Neuron (in vitro differentiated cells): ENCODE data around the gene ASPSCR1.

ENCODE experiments used
- H2AFZ ChIP-seq: one replicate; pipeline ENCODE4 v1.6.1; 2013; ENCODE audit warnings: low read depth, mild to moderate bottlenecking, inconsistent platforms, low read length, moderate library complexity
- H3K27me3 ChIP-seq: one replicate; pipeline ENCODE4 v1.6.1; 2013; ENCODE audit warnings: low read length; ENCODE audit not compliant: insufficient read depth
- H3K36me3 ChIP-seq: one replicate; pipeline ENCODE4 v1.6.1; 2013; ENCODE audit warnings: low read length; ENCODE audit not compliant: insufficient read depth
- H3K4me1 ChIP-seq: one replicate; pipeline ENCODE4 v1.6.1; 2013; ENCODE audit warnings: low read length; ENCODE audit not compliant: insufficient read depth
- H3K4me3 ChIP-seq: 2 replicates; pipeline ENCODE4 v1.5.1; 2013; ENCODE audit warnings: mild to moderate bottlenecking, low read length, moderate library complexity
- H3K9me3 ChIP-seq: one replicate; pipeline ENCODE4 v1.6.1; 2013; ENCODE audit warnings: low read length

Gene ASPSCR1

GRCh38 chr17:82016061-82016874, 38.8 kb downstream of the ASPSCR1 start:
- no peaks in the 10 kb centered on the region for H3K27me3 ChIP-seq

GRCh38 chr17:82016875-82017459, 39.5 kb downstream of the ASPSCR1 start:
- Histone ChIP-seq H3K27me3 (no peaks in the 10 kb centered on the region), H3K36me3 (peaks cover 4% of the 10 kb centered on the region), H3K4me1 (peaks cover 25% of the 10 kb centered on the region), H3K9me3 (no peaks in the 10 kb centered on the region), H3K4me3 (no peak overlapping the region), H2AFZ (no peak overlapping the region)

More at GRCh38 chr17:82016061-82016874, 38.8 kb downstream of the ASPSCR1 start:
- no peak overlapping the region for H2AFZ ChIP-seq
- peaks cover 18% of the 10 kb centered on the region for H3K4me1 ChIP-seq
- H3K4me3 ChIP-seq: no peak overlapping the region
- H3K36me3 ChIP-seq: peaks cover 9% of the 10 kb centered on the region
- no peaks in the 10 kb centered on the region for H3K9me3 ChIP-seq

- Histone ChIP-seq H3K27me3 (no peaks in the 10 kb centered on the region), H3K4me3 (no peak overlapping the region), H3K36me3 (peaks cover 4% of the 10 kb centered on the region), H3K4me1 (peaks cover 23% of the 10 kb centered on the region), H2AFZ (no peak overlapping the region), H3K9me3 (no peaks in the 10 kb centered on the region)
Measured at GRCh38 chr17:82017612-82018151, 40.3 kb downstream of the ASPSCR1 start.

- Histone ChIP-seq H3K36me3 (peaks cover 4% of the 10 kb centered on the region), H3K4me1 (peaks cover 18% of the 10 kb centered on the region), H3K27me3 (no peaks in the 10 kb centered on the region), H3K9me3 (no peaks in the 10 kb centered on the region), H3K4me3 (no peak overlapping the region), H2AFZ (no peak overlapping the region)
Measured at GRCh38 chr17:82018152-82018988, 40.9 kb downstream of the ASPSCR1 start.

- H2AFZ ChIP-seq: no peak overlapping the region
- no peaks in the 10 kb centered on the region for H3K27me3 ChIP-seq
- no peaks in the 10 kb centered on the region for H3K9me3 ChIP-seq
- H3K4me1 ChIP-seq: peaks cover 25% of the 10 kb centered on the region
- H3K4me3 ChIP-seq: no peak overlapping the region
- peaks cover 4% of the 10 kb centered on the region for H3K36me3 ChIP-seq
Measured at GRCh38 chr17:82018989-82019689, 41.7 kb downstream of the ASPSCR1 start.

- no peak overlapping the region for H3K4me3 ChIP-seq
- H3K4me1 ChIP-seq: peaks cover 32% of the 10 kb centered on the region
- no peaks in the 10 kb centered on the region for H3K27me3 ChIP-seq
- H3K36me3 ChIP-seq: peaks cover 4% of the 10 kb centered on the region
- H3K9me3 ChIP-seq: no peaks in the 10 kb centered on the region
- no peak overlapping the region for H2AFZ ChIP-seq
Measured at GRCh38 chr17:82019690-82020571, 42.5 kb downstream of the ASPSCR1 start.

- no peaks in the 10 kb centered on the region for H3K27me3 ChIP-seq
- H3K36me3 ChIP-seq: peaks cover 4% of the 10 kb centered on the region
- no peak overlapping the region for H3K4me3 ChIP-seq
- H2AFZ ChIP-seq: no peak overlapping the region
- no peaks in the 10 kb centered on the region for H3K9me3 ChIP-seq
- peaks cover 25% of the 10 kb centered on the region for H3K4me1 ChIP-seq
Measured at GRCh38 chr17:82020572-82021106, 43.2 kb downstream of the ASPSCR1 start.

GRCh38 chr17:82021107-82021899, 43.9 kb downstream of the ASPSCR1 start:
- H3K27me3 ChIP-seq: no peaks in the 10 kb centered on the region
- H3K4me3 ChIP-seq: peak overlapping the region; percentile 84

GRCh38 chr17:82021900-82022309, 44.5 kb downstream of the ASPSCR1 start:
- Histone ChIP-seq H3K36me3 (peaks cover 4% of the 10 kb centered on the region), H3K9me3 (no peaks in the 10 kb centered on the region), H3K4me1 (peaks cover 25% of the 10 kb centered on the region), H2AFZ (peak overlapping the region; percentile 32), H3K4me3 (peak overlapping the region; percentile 84), H3K27me3 (no peaks in the 10 kb centered on the region)

More at GRCh38 chr17:82021107-82021899, 43.9 kb downstream of the ASPSCR1 start:
- no peak overlapping the region for H2AFZ ChIP-seq
- peaks cover 4% of the 10 kb centered on the region for H3K36me3 ChIP-seq
- H3K4me1 ChIP-seq: peaks cover 25% of the 10 kb centered on the region
- H3K9me3 ChIP-seq: no peaks in the 10 kb centered on the region

GRCh38 chr17:82022310-82022980, 45.0 kb downstream of the ASPSCR1 start, which contains the start of gene CENPX:
Gene CENPX, minus strand, starts transcription at chr17:82022878. Its CDS starts 17 bp downstream, at chr17:82022861.
- Histone ChIP-seq H3K27me3 (no peaks in the 10 kb centered on the region), H2AFZ (peak within 1 kb of the TSS; percentile 58), H3K4me3 (peak within 1 kb of the TSS; percentile 84), H3K4me1 (peaks cover 25% of the 10 kb centered on the region), H3K9me3 (no peaks in the 10 kb centered on the region), H3K36me3 (peaks cover 4% of the 10 kb centered on the region)
